ENCODE measurements around the gene PEX13. TPM values are rescaled to one million over a fixed set of nuclear protein-coding genes. Genes with fewer than 3 reads are reported as not detected.
A peak's percentile ranks its signal among the peaks of the same experiment; 100 is the strongest.

The PEX13 gene
- total and polyA plus RNA-seq, 2 of the 4 experiments (the other 2 are of a cell fraction), result 12.1 to 34.8 TPM

DNA sequence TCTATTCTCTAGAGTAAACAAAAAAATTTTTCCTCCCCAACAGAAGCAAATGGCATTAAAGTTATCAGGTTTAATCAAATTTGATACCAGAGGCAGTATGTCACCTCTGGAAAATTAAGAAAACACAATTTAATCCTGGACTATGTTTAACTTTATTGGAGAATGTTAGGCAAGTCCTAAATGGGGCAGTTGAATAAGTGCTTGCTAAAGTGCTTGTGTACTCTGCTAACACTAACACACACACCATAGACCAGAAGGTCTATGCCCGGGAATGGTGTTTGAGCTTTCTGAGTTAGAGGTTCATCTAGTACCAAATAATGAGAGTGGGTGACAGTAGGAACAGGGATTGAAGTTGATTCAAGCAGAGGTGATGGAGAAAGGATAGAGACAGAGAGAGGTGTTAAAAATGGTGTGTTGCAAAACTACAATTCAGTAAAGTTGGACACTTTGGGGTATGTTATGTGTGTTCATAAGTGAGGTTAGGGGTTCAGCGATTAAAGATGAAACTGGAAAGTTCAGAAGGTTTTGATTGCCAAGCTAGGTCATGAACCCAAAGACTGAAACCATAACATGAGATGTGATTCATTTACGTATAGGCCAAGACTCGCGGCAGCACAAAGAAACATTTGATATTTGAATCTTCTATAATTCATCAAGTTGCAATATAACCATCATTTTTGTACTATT is 40.5 kb upstream of the PEX13 start:
- no peak overlapping the region for H3K18ac ChIP-seq (ENCODE audit: low read depth, low read length)
- peaks cover 2% of the 10 kb centered on the region; the same call in 1 of the 2 replicates for H3K9me1 ChIP-seq (ENCODE audit: insufficient read depth, low read length)
- intact Hi-C loops (cut with micrococcal nuclease), result no loop called here
- no peaks in the 10 kb centered on the region; the same call in 1 of the 2 replicates for H3K4me1 ChIP-seq (ENCODE audit: control insufficient read depth, insufficient read depth, low read length)
- no peak overlapping the region for H2AK9ac ChIP-seq (replicated peaks; ENCODE audit: low read depth, low read length, poor library complexity)
- POLR2A ChIA-PET (ENCODE audit: unreplicated experiment), result no interaction called here
- H3K9ac ChIP-seq (ENCODE audit: low read depth, low read length), result no peak overlapping the region
- H2AFZ ChIP-seq (replicated peaks; ENCODE audit: low read length, poor library complexity), result no peak overlapping the region
- no peak overlapping the region for H3K4me3 ChIP-seq (ENCODE audit: insufficient read depth, low read depth, low read length)
- H3K27me3 ChIP-seq (ENCODE audit: control insufficient read depth, insufficient read depth, low read length), result no peaks in the 10 kb centered on the region
- H3K4me2 ChIP-seq (ENCODE audit: low read depth, low read length), result no peak overlapping the region
- WGBS, 2 experiments (ENCODE audit: extremely low coverage in 2 of 2, insufficient read length in 1 of 2), result no CpG with 5 or more reads among the region's 5 CpGs
- ATAC-seq (ENCODE audit: low read depth) (no peak), DNase-seq (no peak)
- BruUV-seq (replicated peaks), result no TSS peak
- dilution Hi-C loops (cut with HindIII; ENCODE audit: low sequenced_read_pairs, unreplicated experiment), result no loop called here
- H3K14ac ChIP-seq (replicated peaks; ENCODE audit: low read depth, low read length), result no peak overlapping the region
- H3K4ac ChIP-seq (ENCODE audit: low read depth, low read length), result no peak overlapping the region
- no peak overlapping the region for H2BK20ac ChIP-seq (ENCODE audit: low read depth, low read length)
- no peaks in the 10 kb centered on the region for H3K36me3 ChIP-seq (ENCODE audit: control insufficient read depth, insufficient read depth, low read length)
- H3K79me1 ChIP-seq (ENCODE audit: low read depth in 1 of 2, low read length in 2 of 2), result no peaks in the 10 kb centered on the region
- no peak overlapping the region for H2BK5ac ChIP-seq (ENCODE audit: low read depth, low read length, poor library complexity, severe bottlenecking)
- CTCF ChIA-PET, result interaction anchor here (1.0 kb wide), 1 partner anchor 9 kb away, joined by 5 read pairs; no protein-coding TSS in a partner anchor
- H3K56ac ChIP-seq (ENCODE audit: extremely low read depth, insufficient read depth, low read length), result no peak overlapping the region
- no peak overlapping the region for H3K27ac ChIP-seq (ENCODE audit: insufficient read depth, low read length)
- H2BK120ac ChIP-seq (ENCODE audit: low read depth, low read length), result no peak overlapping the region
- H2BK15ac ChIP-seq (ENCODE audit: low read depth, low read length), result no peak overlapping the region
- H4K5ac ChIP-seq (ENCODE audit: low read depth, low read length), result no peak overlapping the region
- 0 out of 2 replicates have a peak overlapping the region, but pooled peaks have one; percentile 31 for H3K23ac ChIP-seq (ENCODE audit: low read depth, low read length)
- TF ChIP-seq MAFK (IDR thresholded peaks at IDR 0.05; ENCODE audit: low read depth, low read length), result no peak
- no peak for TF ChIP-seq RCOR1 (IDR thresholded peaks at IDR 0.05; ENCODE audit: insufficient replicate concordance, low read length)
- TF ChIP-seq MXI1 (IDR thresholded peaks at IDR 0.05; ENCODE audit: borderline replicate concordance, low read depth, low read length), result no peak
- TF ChIP-seq RFX5 (IDR thresholded peaks at IDR 0.05; ENCODE audit: low read depth, low read length), result no peak
- no peak for TF ChIP-seq BHLHE40 (IDR thresholded peaks at IDR 0.05; ENCODE audit: low read depth, low read length)
- TF ChIP-seq FOS (IDR thresholded peaks at IDR 0.05; ENCODE audit: low read depth, low read length), result no peak
- no peak for TF ChIP-seq CTCF (conservative IDR thresholded peaks at IDR 0.05; ENCODE audit: low read depth, low read length)
- no peak for TF ChIP-seq CHD1 (IDR thresholded peaks at IDR 0.05; ENCODE audit: low read depth, low read length)
- no peak for TF ChIP-seq CEBPB (IDR thresholded peaks at IDR 0.05; ENCODE audit: low read depth, low read length)
- TF ChIP-seq MAZ (IDR thresholded peaks at IDR 0.05; ENCODE audit: borderline replicate concordance, low read depth, low read length), result no peak
- no peak for TF ChIP-seq ELK1 (IDR thresholded peaks at IDR 0.05; ENCODE audit: borderline replicate concordance, low read depth, low read length)
- no peak for TF ChIP-seq SMC3 (IDR thresholded peaks at IDR 0.05; ENCODE audit: low read depth, low read length)
- TF ChIP-seq NFE2L2 (IDR thresholded peaks at IDR 0.05; ENCODE audit: low read depth, low read length), result no peak
- no peak for TF ChIP-seq RAD21 (IDR thresholded peaks at IDR 0.05; ENCODE audit: low read length)
- TF ChIP-seq, protein P1, sequence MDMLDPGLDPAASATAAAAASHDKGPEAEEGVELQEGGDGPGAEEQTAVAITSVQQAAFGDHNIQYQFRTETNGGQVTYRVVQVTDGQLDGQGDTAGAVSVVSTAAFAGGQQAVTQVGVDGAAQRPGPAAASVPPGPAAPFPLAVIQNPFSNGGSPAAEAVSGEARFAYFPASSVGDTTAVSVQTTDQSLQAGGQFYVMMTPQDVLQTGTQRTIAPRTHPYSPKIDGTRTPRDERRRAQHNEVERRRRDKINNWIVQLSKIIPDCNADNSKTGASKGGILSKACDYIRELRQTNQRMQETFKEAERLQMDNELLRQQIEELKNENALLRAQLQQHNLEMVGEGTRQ (IDR thresholded peaks at IDR 0.05; ENCODE audit: low read depth, low read length), result no peak
- TF ChIP-seq POLR2A (IDR thresholded peaks at IDR 0.05; ENCODE audit: low read depth, low read length), result no peak
- in situ Hi-C loops (cut with MboI; ENCODE audit: low sequenced_read_pairs), result no loop called here
- no peak overlapping the region for H4K8ac ChIP-seq (ENCODE audit: low read depth in 2 of 2, low read length in 2 of 2)
- no peak overlapping the region for H2AK5ac ChIP-seq (ENCODE audit: low read depth, low read length)
- H3K9me3 ChIP-seq (ENCODE audit: control insufficient read depth, insufficient read depth, low read length), result no peaks in the 10 kb centered on the region
- no peak overlapping the region for H4K91ac ChIP-seq (ENCODE audit: insufficient read depth, low read depth, low read length)
- H4K20me1 ChIP-seq (ENCODE audit: insufficient read depth, low read length), result no peaks in the 10 kb centered on the region
